GM21515 (cell line): ENCODE measurements around the gene TPP1.

Experiments
- ATAC-seq: cut with Tn5 transposase; IDR thresholded peaks from one replicate; pipeline ENCODE4 v1.9.1; 2021; ENCODE audit not compliant: unreplicated experiment

Gene TPP1

DNA sequence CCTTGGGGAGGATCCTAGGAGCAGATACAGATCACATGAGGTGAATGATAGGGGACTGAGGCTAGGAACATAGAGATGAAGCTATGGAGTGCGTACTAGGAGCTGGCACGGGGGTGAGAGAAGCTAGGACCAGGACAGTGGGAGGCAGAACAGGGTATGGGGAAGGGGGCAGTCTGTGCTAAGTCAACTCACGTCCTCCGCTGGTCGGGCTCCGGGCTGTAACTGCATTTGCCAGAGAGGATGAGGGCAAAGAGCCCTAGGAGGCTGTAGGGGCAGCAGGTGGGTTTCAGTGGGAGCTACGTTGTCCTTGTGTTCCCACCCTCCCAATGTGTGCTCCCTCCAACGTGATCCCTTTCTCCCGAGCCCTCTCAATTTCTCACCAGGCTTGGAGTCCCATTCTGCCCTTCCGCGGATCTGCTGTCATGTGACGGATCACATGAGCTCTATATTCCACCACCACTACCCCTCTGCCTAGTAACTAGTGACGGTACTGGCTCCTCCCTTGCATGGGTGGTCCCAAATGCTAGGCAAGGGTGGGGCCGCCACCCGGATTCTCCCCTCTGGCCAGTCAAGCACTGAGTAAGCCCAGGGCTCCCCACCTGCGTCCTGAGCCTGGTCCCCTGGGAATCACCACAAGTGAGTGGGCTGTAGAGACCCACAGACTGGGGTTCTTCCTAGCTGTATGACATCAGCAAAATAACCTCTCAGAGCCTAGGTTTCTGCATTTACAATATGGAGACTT lies at the start of gene TPP1:
Gene TPP1 (minus strand): TSS at position 419 of the 742 bp plus-strand sequence. CDS start 22 bp downstream, at position 397.
- peak; percentile 98 for ATAC-seq

DNA sequence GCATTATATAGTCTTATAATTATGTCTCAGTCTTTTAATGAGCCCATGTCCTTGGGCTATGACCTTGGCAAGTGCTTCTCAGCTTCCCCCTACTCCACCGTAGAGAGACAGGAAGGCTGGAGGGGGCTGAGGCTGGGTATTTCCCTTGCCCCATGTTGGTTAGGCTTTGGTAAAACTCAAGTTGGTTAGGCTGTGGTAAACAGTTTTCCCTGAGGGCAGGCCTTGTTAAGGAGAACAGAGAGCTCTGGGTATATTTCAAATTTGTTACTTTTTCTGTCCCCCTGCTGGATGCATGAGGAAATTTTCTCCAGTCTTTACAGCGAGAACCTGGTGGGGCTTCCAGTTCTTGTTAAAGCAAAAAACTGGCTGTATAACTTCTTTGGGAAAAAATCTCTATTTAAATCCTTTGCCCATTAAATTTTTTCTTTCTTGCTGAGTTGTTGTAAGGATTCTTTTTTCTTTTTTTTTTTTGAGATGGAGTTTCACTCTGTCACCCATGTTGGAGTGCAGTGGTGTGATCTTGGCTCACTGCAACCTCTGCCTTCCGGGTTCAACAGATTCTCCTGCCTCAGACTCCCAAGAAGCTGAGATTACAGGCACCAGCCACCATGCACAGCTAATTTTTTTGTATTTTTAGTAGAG lies 48.6 kb upstream of the TPP1 start:
- no peak for ATAC-seq

DNA sequence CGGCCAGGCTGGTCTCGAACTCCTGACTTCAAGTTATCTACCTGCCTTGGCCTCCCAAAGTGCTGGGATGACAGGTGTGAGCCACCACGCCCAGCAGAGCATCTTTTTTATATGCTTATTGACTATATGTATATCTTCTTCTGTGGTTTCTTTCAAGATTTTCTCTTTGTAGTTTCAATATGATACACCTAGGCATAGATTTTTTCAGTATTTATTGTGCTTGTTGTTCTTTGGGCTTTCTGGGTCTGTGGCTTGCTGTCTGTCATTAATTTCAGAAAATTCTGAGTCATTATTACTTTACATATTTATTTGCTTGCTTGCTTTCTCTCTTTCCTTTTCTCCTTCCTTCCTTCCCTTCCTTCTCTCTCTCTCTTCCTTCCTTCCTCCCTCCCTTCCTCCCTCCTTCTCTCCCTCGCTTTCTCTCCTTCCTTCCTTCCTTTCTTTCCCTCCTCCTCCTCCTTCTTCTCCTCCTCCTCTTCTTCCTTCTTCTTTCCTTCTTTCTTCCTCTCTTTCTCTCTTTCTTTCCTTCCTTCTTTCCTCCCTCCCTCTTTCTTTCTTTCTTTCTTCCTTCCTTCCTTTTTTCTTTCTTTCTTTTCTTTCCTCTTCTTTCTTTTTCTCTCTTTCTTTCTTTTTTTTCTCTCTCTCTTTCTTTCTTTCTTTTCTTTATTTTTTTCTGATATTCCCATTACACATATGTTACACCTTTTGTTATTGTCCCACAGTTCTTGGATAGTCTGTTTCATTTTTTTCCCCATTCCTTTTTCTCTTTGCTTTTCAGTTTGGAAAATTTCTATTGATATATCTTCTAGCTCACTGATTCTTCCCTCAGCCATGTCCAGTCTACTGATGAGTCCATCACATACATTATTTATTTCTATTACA lies 47.3 kb upstream of the TPP1 start:
- no peak for ATAC-seq

DNA sequence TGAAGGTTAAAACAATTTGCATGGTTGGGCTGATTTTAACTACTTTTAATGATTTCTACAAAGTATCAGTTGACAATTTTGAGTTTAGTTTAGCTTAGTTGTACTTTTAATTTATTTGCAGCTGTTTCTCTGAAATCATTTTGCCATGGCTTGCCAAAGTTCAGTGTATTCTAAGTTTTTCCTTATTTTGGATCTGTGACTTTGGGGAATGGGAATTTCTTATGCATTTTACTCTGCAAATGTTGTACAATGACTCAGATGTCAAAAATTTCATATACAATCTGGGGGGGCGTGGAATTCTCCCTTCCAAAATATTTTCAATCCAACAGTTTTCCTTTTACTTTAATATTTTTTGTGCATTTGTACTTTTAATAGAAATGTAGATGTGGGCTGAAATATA lies 45.3 kb upstream of the TPP1 start:
- no peak for ATAC-seq

DNA sequence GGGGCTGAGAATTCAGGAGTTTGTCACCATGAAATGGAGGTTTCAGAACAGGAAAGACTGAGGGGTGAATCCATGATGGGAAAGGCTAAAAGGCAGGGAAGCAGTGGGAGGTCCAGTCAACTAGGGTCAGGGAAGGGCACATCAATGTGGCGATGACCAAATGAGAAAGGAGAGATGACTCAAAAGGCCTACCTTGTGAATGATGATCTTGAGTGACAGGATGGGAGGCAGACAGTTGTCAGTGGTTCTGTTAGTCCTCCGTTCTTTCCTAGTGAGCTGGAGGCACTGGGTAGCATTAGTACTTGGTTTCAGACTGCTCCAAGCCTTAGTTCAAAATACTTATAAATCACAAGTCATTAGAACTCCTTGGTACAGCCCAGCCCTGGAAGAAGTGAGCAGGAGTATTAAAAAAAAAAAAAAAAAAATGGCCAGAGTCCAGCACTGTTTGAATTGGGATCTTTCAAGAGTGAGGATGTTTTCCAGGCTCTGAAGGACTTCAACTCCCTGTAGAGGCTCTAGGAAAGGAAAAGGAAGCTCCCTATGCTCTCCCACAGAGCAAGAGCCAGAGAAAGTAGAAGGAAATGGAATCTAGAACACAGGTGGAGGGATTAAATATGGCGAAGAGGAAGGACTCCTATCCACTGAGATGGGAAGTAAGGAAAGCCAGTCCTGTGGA lies 44.7 kb upstream of the TPP1 start:
- ATAC-seq = no peak

DNA sequence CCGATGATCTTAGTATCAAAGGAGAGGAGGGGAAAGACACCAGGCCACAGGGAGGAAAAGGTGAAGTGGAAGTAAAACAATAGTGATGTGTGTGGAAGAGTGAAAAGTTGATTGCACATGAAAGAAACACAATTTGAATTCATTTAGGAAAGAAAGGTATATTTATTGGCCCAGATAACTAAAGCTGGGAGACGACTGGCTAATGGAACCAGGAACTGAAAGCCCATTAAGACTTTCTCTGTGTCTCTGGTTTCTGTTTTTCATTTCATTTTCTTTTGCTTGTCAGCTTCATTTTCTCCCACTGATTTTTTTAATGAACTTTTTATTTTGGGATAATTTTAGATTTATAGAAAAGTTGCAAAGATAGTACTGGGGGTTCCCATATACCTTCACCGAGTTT lies 41.5 kb upstream of the TPP1 start:
- ATAC-seq = no peak

DNA sequence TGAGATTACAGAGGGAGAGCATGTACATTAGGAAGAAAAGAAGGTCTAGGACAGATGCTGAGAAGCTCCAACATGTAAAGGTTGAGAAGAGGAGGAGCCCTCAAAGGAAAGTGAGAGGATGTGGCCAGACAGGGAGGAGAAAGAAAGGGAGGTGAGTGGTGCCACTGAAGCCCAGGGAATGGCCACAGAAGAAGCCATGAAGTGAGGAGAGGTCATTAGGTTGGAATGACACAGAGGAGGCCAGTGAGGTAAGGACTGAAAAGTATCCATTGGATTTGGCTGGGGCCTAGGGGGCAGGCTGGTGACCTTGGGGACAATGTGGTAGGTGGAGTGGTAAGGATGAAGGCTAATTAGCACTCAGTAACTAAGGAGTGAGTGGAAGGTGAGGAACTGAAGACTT lies 39.4 kb upstream of the TPP1 start:
- no peak for ATAC-seq

DNA sequence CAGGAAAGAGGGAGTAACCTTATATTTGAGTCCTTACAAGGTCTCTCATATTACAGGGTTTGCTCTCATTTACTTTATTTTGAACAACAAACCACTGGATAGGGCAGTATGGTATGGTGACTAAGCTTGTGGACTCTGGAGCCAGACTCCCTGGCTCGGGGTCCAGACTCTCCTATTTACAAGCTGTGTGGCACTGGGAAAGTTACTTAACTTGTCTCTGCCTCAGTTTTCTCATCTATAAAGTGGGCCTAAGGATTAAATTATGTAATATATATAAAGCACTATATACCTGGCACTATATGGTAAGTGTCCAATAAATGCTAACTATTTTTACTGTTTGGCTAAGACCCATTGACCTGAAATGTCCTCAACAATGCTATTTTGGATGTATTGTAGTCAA lies 38.1 kb upstream of the TPP1 start:
- no peak for ATAC-seq

DNA sequence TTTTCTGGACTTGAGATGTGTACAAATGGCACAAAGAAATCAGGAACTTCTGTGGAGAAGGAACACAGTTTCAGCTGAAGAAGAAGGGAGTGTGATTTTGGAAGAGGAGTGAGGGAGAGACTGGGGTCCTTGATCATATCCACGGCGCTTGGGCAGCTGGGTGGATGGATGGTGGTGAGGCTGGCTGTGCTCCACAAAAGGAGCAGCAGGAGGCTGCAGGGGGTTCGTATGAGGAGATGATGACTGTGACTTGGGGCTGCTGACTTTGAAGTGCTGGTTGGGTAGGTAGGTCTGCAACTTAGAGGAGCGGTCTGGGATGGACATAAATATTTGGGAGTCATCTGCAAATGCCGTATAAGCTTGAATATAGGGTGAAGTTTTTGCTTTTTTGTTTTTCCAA lies 37.7 kb upstream of the TPP1 start:
- ATAC-seq = no peak

DNA sequence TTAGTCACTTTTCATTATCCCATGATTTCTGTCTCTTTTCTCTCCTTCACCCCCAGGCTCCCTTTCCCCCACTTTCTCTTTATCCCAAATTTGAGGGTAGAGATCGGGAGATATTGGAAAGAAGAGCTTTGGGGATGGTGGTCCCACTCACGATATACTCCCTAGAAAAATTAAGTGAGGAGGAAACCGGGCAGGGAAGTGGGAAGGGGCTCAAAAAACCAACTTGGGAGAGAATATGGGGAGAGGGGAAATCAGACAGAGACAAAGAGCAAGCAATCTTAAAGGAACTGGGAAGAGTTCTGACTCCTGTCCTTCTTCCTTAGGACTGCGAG lies 37.3 kb upstream of the TPP1 start:
- no peak for ATAC-seq

DNA sequence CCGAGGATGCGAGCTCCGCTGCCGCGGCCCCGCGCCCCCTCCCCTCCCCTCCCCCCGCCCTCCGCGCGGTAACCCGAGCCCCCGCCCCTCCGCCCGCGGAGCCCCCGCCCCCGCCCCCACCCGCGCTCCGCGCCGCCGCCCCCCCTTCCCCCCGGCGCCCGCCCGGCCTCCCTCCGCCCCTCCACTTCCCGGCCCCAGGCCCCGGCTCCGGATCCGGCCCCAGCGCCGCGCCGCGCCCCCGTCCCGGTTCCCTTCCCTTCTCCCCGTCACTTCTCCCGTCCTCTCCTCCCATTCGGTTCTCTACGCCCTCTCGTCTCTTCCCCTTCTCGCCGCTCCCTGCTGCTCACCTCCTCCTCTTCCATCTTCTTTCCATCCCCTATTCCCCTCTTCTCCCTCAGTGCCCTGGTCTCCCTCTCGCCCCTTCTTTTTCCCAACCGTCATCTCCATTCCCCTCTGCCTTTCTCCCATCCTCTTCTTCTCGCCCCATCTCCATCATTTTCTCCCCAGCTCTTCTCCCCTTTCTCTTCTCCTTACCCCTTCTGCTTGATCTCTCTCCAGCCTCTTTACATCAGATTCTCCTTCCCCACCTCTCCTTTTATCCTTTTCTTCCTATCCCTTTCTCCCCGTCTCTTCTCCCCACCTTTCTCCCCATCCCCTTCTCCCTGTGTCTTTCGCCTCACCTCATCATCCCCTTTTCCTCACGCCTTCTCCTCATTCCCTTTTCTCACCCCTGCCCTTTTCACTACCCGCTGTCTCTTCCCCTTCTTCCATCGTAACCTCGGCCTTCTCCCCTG lies 36.8 kb upstream of the TPP1 start, which contains the start of gene DCHS1:
Gene DCHS1 (minus strand): TSS at position 20 of the 794 bp plus-strand sequence. CDS start 14,196 bp downstream, outside the sequence.
- ATAC-seq = no peak

DNA sequence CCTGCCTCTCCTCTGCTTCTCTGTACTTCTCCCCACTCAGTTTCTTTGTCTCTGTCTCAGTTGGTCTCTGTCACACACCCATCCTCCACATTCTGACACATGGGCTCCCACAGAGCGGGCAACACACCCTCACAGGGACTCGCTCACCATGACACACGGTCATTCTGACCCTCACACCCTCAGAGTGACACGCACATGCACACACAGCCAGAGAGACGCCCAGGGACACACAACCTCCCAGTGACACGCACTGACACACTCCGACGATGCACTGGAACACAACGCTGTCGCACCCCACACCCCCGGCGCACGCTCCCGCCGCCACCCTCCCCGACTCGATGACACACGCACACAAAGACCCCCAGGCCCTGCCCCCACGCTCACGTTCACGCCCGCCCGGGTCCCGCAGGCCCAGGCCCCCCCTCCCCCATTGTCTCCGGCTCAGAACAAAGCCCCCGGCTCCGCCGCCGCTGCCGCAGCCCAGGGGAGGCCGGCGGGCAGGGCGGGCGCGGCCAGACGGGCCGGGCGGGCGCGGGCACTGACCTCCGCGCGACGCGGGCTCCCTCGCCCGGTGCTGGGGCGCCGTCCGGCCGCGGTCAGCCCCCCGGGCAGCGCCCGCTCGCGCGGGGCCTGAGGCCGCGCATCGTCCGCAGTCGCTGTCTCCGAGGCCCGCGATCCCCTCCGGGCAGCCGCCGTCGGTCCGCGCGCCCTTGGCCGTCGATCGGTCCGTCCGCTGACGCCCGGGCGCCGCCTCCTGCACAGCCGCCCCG lies 36.0 kb upstream of the TPP1 start:
- ATAC-seq = no peak

DNA sequence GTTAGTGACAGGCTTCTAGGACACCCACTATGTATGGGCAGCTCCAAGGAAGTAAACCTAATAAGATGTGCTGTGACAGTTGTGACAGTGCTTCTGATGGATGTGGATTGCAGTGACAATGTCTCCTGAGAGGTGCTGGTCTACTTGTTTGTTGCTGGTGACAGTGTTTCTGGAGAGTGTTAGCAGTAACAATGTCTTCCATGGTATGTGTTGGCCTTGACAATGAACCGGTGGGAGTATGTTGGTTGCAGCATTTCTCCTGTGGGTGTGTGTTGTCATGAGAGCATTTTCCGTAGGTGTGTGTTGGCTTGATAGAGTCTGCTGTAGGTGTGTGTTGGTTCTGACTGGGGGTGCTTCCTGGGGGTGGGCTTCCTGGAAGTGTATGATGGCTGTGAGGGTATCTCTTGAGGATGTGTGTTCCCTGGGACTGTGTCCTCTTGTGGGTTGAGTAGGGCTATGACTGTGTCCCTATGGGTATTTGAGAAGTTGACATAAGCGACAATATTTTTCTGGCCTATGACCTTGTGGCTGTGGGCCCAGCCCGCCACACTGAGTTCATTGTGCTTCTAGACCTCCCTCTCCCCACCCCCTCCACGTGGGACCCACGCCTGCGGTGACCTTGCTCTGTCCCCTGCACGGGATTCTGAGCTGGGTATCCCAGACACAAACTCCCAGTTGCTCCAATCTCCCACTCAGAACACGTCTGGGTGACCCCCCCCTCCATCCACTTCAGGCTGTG lies 35.2 kb upstream of the TPP1 start:
- ATAC-seq = no peak

DNA sequence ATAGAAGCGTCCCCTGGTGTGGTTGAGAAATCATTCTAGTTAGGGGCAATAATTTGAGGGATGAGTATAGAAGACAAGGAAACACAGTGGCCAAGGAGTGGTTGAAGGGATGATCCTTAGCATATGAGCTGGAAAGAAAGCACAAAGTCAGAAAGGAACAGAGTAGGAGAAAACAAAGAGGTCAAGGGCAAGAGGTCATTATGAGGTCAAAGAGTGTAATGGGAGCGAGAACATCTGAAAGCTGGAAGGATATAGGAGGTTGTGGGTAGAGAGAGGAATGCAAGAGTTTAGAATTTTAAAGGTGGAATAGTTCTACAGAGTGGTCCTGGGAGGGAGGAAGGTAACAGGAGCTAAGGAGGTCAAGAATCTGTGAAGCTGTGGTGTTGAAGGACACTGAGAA lies 34.4 kb upstream of the TPP1 start:
- no peak for ATAC-seq

DNA sequence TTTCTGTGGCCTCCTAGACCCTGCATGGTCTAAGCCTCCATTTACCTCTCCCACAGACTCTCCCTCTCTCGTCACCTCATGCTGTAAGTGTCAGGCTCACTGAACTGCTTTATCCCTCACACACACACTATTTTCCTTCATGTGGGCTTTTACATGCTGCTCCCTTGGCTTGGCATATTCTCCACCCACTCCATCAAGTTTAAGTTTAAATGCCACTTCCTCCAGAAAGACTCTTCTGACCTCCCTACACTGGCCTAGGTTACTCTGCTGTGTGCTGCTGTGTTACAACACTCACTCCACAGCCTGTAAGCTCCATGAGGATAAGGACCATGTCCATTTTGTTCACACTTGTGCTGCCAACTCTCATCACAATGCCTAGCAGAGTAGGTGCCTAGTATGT lies 33.9 kb upstream of the TPP1 start:
- no peak for ATAC-seq

DNA sequence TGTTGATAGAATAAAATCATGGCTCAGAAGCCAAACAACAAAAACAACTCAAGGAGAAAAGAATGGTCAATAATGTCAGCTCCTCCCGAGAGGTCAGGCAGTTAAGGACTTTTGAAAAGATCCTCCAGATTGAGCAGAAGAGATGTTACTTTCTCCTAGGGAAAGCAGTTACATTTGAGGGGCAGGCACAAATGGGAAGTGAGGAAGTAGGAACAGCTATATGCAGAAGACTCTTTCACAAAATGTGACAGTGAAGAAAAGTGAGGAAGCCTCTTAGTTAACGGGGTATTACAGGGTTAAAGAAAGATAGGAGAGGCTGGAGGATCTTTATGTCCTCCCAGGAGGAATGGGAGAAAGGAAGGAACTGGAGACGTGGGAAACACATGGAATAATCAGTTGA lies 33.0 kb upstream of the TPP1 start:
- ATAC-seq = no peak

DNA sequence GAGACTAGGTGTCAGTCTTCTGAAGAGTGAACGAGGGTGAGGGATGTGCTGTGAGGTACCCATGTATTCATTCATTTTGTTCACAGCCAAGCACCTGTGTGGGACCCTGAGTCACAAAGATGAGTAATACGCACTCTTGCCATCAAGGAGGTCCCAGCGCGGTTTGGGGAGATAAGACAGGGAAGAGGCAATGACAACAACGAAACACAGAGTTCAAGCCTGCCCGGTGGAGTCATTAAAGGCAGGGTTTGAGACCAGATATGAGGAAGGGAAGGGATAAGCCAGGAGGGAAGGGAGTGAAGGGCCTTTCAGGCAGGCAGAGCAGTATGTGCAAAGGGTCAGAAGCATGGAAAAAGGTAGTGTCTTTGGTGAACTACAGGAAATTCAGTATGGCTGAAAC lies 31.8 kb upstream of the TPP1 start:
- ATAC-seq = no peak

DNA sequence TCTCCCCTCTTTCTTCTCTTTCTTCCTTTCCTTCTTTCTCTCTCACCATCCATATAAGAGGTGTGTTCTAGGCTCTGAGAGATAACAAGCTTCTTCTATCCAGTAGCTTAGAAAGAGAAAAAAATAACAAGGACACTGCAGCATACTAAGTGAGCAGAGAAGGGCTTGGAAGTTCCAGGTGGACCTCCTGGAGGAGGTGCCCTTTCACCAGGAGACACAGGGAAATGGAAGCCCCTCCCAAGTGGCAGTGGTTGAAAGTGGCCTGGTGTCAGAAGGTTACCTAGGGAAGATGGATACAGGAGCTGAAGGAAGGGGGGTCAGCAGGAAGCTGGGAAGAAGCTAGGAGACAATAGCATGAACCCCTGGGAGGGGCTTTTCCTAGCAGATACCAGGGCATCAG lies 30.9 kb upstream of the TPP1 start:
- no peak for ATAC-seq

DNA sequence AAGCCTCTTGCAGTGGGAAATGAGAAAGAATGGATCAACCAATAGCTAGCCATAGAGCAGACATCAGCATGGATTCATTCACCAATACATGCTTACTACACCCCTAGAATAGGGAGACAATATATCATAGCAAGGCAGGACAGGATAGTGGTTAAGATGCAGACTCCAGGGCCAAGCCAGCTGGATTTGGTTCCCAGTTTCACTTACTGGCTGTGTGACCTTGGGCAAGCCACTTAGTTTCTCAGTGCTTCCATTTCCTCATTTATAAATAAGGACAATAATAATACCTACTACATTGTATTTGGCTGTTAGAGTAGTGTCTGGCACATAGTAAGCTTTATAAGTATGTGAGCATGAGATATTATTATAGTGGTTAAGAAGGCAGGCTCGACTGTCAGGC lies 29.3 kb upstream of the TPP1 start:
- no peak for ATAC-seq
